SIG-M5 treated with dmso at 0.1 percent for 504 hours (cell line): ENCODE data around the gene DNAL4.

Experiments used
- DNase-seq: peaks from one replicate; lab custom pipeline; 2025; ENCODE audit not compliant: unreplicated experiment; lab: John Stamatoyannopoulos, UW

Gene DNAL4

GRCh38 chr22:38741576-38741975 lies 52.4 kb downstream of the DNAL4 start:
- no peak for DNase-seq

- DNase-seq, result no peak
Measured at GRCh38 chr22:38741166-38741565, 52.8 kb downstream of the DNAL4 start.

GRCh38 chr22:38740754-38741153 lies 53.2 kb downstream of the DNAL4 start:
- no peak for DNase-seq

GRCh38 chr22:38740116-38740723 lies 53.7 kb downstream of the DNAL4 start:
- no peak for DNase-seq

GRCh38 chr22:38739300-38740055 lies 54.5 kb downstream of the DNAL4 start:
- no peak for DNase-seq

- DNase-seq, result no peak
Measured at GRCh38 chr22:38738475-38739070, 55.4 kb downstream of the DNAL4 start.

GRCh38 chr22:38737302-38738060 lies 56.5 kb downstream of the DNAL4 start:
- DNase-seq, result no peak

- no peak for DNase-seq
Measured at GRCh38 chr22:38736257-38736570, 57.7 kb downstream of the DNAL4 start.

GRCh38 chr22:38735465-38736256 lies 58.3 kb downstream of the DNAL4 start:
- DNase-seq, result no peak

- no peak for DNase-seq
Measured at GRCh38 chr22:38735126-38735464, 58.8 kb downstream of the DNAL4 start.

- no peak for DNase-seq
Measured at GRCh38 chr22:38734421-38735100, 59.4 kb downstream of the DNAL4 start.

GRCh38 chr22:38733724-38734381 lies 60.1 kb downstream of the DNAL4 start:
- no peak for DNase-seq

GRCh38 chr22:38733329-38733723 lies 60.6 kb downstream of the DNAL4 start:
- DNase-seq, result no peak

- DNase-seq, result no peak
Measured at GRCh38 chr22:38732251-38732815, 61.6 kb downstream of the DNAL4 start.

GRCh38 chr22:38731703-38732161 lies 62.2 kb downstream of the DNAL4 start:
- DNase-seq, result no peak

GRCh38 chr22:38730411-38730871 lies 63.5 kb downstream of the DNAL4 start:
- no peak for DNase-seq

GRCh38 chr22:38729946-38730345 lies 64.0 kb downstream of the DNAL4 start:
- DNase-seq, result no peak

- DNase-seq, result no peak
Measured at GRCh38 chr22:38728871-38729796, 64.8 kb downstream of the DNAL4 start.
